B cell (primary cell): ENCODE data around the gene SEMA4G. TPM values are rescaled to one million over a fixed set of nuclear protein-coding genes. Genes with fewer than 3 reads are reported as not detected.
A peak's percentile ranks its signal among the peaks of the same experiment; 100 is the strongest.

ENCODE experiments used
- ATAC-seq: fragments of 200-7000 bp; cut with Tn5 transposase; one replicate; pipeline ENCODE4 v1.10.0; 2021; ENCODE audit warnings: low read depth, mild to moderate bottlenecking, moderate number of reproducible peaks, moderate library complexity
- CTCF ChIA-PET: fragments of 350-600 bp; sonication (Branson Sonifier 250); formaldehyde crosslinking; loops from one replicate; lab custom pipeline; 2021; ENCODE audit warnings: antibody characterized with exemption, inconsistent platforms; lab: Charles Lee
- POLR2A ChIA-PET: fragments of 350-600 bp; sonication (Branson Sonifier 250); formaldehyde crosslinking; loops from one replicate; lab custom pipeline; 2021; ENCODE audit warnings: antibody characterized with exemption; lab: Charles Lee
- DNase-seq: peaks from one replicate; pipeline ENCODE4 v3.0.0; 2013
- H2AFZ ChIP-seq: 2 replicates; pipeline ENCODE4 v1.6.1; 2012; ENCODE audit warnings: mild to moderate bottlenecking, low read depth, low read length; ENCODE audit not compliant: insufficient read depth, poor library complexity, severe bottlenecking
- H3K27ac ChIP-seq, 2 donors: 1 replicate in 1 of 2; 2 replicates in 1 of 2; pipeline ENCODE4 v1.5.1; 2012 to 2013; ENCODE audit warnings: low read length in 2 of 2, mild to moderate bottlenecking in 2 of 2, moderate library complexity in 1 of 2
- H3K27me3 ChIP-seq, 4 experiments: fragments of 200-600 bp in 1 of 4; sonication (generic) in 1 of 4; replicated peaks in 1 of 4; 1 replicate in 2 of 4; 2 replicates in 2 of 4; pipeline versions ENCODE4 v1.6.1 to v1.7.0; 2013 to 2016; ENCODE audit warnings: low read length in 3 of 4, mild to moderate bottlenecking in 2 of 4, mixed read lengths in 1 of 4, moderate library complexity in 1 of 4; ENCODE audit not compliant: insufficient read depth in 4 of 4, control insufficient read depth in 3 of 4; ENCODE audit errors: control extremely low read depth in 1 of 4
- H3K36me3 ChIP-seq, 2 experiments: replicated peaks in 1 of 2; 1 replicate in 1 of 2; 2 replicates in 1 of 2; pipeline versions ENCODE4 v1.6.1 to v1.7.1; 2013; ENCODE audit warnings: low read length in 1 of 2; ENCODE audit not compliant: insufficient read depth in 2 of 2, control insufficient read depth in 1 of 2; ENCODE audit errors: control extremely low read depth in 1 of 2, extremely low read depth in 1 of 2
- H3K4me1 ChIP-seq, 2 donors: fragments of 200-600 bp in 1 of 2; sonication (generic) in 1 of 2; 1 replicate in 1 of 2; 2 replicates in 1 of 2; pipeline versions ENCODE4 v1.5.1 to v1.6.1; 2013 to 2017; ENCODE audit warnings: low read length in 2 of 2; ENCODE audit not compliant: control insufficient read depth in 2 of 2, insufficient read depth in 2 of 2
- H3K4me2 ChIP-seq: replicated peaks from 2 replicates; pipeline ENCODE3; 2012; ENCODE audit warnings: mild to moderate bottlenecking, low read depth, low read length; ENCODE audit not compliant: poor library complexity, severe bottlenecking
- H3K4me3 ChIP-seq, 5 experiments: fragments of 200-600 bp in 1 of 5; sonication (generic) in 1 of 5; 1 replicate in 3 of 5; 2 replicates in 2 of 5; pipeline versions ENCODE4 v1.5.1 to v1.7.0; 2011 to 2016; ENCODE audit warnings: low read length in 4 of 5, mild to moderate bottlenecking in 4 of 5, low read depth in 2 of 5, control low read depth in 1 of 5, moderate library complexity in 1 of 5; ENCODE audit not compliant: insufficient read depth in 1 of 5; ENCODE audit errors: control extremely low read depth in 1 of 5, extremely low read depth in 1 of 5
- H3K79me2 ChIP-seq: fragments of 200-600 bp; sonication (generic); one replicate; pipeline ENCODE4 v1.6.0; 2016; ENCODE audit warnings: low read length; ENCODE audit not compliant: control insufficient read depth, insufficient read depth
- H3K9ac ChIP-seq: fragments of 200-600 bp; sonication (generic); 2 replicates; pipeline ENCODE4 v1.6.1; 2017; ENCODE audit warnings: mild to moderate bottlenecking, low read length, moderate library complexity
- H3K9me3 ChIP-seq, 3 donors: one replicate each; pipeline versions ENCODE4 v1.6.1 to v1.7.1; 2013; ENCODE audit warnings: low read length in 2 of 3; ENCODE audit not compliant: control insufficient read depth in 2 of 3, insufficient read depth in 1 of 3; ENCODE audit errors: control extremely low read depth in 1 of 3
- H4K20me1 ChIP-seq: 2 replicates; pipeline ENCODE4 v1.6.0; 2012; ENCODE audit warnings: mild to moderate bottlenecking, low read length; ENCODE audit not compliant: insufficient read depth, control insufficient read depth, poor library complexity, severe bottlenecking
- H3K27ac Mint-ChIP-seq: one replicate; pipeline ENCODE4 v1.8.0; 2021; ENCODE audit warnings: mixed read lengths
- H3K27me3 Mint-ChIP-seq: one replicate; pipeline ENCODE4 v1.8.0; 2021; ENCODE audit warnings: mixed read lengths
- H3K4me1 Mint-ChIP-seq: one replicate; pipeline ENCODE4 v1.8.0; 2021; ENCODE audit warnings: mixed read lengths
- H3K4me3 Mint-ChIP-seq: one replicate; pipeline ENCODE4 v1.8.0; 2021; ENCODE audit warnings: mixed read lengths
- H3K9me3 Mint-ChIP-seq: one replicate; pipeline ENCODE4 v1.8.0; 2022; ENCODE audit warnings: mixed read lengths; ENCODE audit not compliant: insufficient read depth
- EZH2 ChIP-seq: IDR thresholded peaks from 2 replicates; pipeline ENCODE4 v1.6.1; 2012; ENCODE audit warnings: borderline replicate concordance, low read depth, mild to moderate bottlenecking, moderate library complexity, low read length; ENCODE audit not compliant: insufficient read depth, poor library complexity, severe bottlenecking
- WGBS: methylation state at CpG from one replicate; pipeline ENCODE4 v1.1.5; 2013; ENCODE audit warnings: missing lambda C conversion rate; ENCODE audit not compliant: insufficient coverage; 5-methylcytosine and 5-hydroxymethylcytosine counted together
- intact Hi-C: fragments of 100-400 bp; cut with micrococcal nuclease; formaldehyde crosslinking; loops from one replicate; pipeline ENCODE4 v1.10.0; 2022
- polyA plus RNA-seq: library from polyadenylated mRNA; depleted of rRNA; stranded (reverse); fragments of >200 nt; gene quantifications from 2 replicates; pipeline ENCODE4 v1.2.3, GENCODE V29; 2012
- total RNA-seq, 2 donors: library from RNA; stranded (reverse); fragments of 120-200 nt in 1 of 2; gene quantifications; 1 replicate in 1 of 2; 2 replicates in 1 of 2; pipeline versions ENCODE4 v1.2.3 to v1.2.4, GENCODE V29; 2013 to 2022
- TF ChIP-seq, protein P1 (sequence below): fragments of 200-600 bp; IDR thresholded peaks from one replicate; pipeline ENCODE4 v1.8.0; 2022; ENCODE audit warnings: antibody characterized with exemption, mild to moderate bottlenecking

The SEMA4G gene
- total and polyA plus RNA-seq, 2 donors (not counting 1 experiment from before 2014, with no cell fraction given): 0.84 to 0.96 TPM

DNA sequence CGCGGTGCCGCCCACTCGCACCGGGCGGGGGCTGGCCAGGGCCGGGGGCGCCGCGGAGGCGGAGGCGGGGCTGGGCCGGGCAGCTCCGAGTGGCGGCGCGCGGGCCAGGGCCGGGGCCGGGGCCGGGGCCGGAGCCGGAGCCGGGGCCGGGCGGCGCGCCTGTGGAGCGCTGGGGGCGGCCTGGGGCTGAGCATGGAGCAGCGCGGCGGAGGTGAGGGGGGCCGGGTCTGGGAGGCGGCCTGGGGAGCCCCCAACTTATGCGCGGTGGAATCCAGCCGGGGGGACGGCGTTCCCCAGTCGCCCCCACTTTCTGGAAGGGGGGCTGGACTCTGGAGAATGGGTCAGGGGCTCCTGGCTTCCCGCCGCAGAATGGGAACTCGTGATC, 30.4 kb downstream of the SEMA4G start, which contains the start of gene LZTS2:
LZTS2 (plus strand) TSS at position 67 of the 385 bp plus-strand sequence. CDS start 2,731 bp downstream, outside the sequence.
- peak within 1 kb of the TSS; percentile 95 for H3K4me3 Mint-ChIP-seq
- peaks cover 0 to 2% (median 0%) of the 10 kb centered on the region in 4 experiments for H3K27me3 ChIP-seq
- H3K4me2 ChIP-seq: peak within 1 kb of the TSS; percentile 95
- H3K9me3 Mint-ChIP-seq: no peaks in the 10 kb centered on the region
- H3K9ac ChIP-seq: peak within 1 kb of the TSS; percentile 81
- peak within 1 kb of the TSS; percentile 81 for H2AFZ ChIP-seq
- peaks cover 25% of the 10 kb centered on the region for H4K20me1 ChIP-seq
- H3K9me3 ChIP-seq: no peaks in the 10 kb centered on the region
- no peaks in the 10 kb centered on the region for H3K79me2 ChIP-seq
- 3% methylated on average over 43 of the region's 44 CpGs for WGBS
- H3K36me3 ChIP-seq: peaks cover 0 to 9% of the 10 kb centered on the region in 2 experiments
- DNase-seq: no peak
- CTCF ChIA-PET: interaction anchor here (0.7 to 8.4 kb wide), 8 partner anchors 8 to 30 kb away, joined by 3 to 70 read pairs (median 6); partner anchors contain the start of gene SEMA4G
- H3K4me1 Mint-ChIP-seq: peaks cover 29% of the 10 kb centered on the region
- H3K4me3 ChIP-seq: peak within 1 kb of the TSS; percentile 37 to 89 (median 86)
- H3K4me1 ChIP-seq: peaks cover 22 to 34% of the 10 kb centered on the region in 2 donors
- TF ChIP-seq EZH2: no peak
- TF ChIP-seq, protein P1, sequence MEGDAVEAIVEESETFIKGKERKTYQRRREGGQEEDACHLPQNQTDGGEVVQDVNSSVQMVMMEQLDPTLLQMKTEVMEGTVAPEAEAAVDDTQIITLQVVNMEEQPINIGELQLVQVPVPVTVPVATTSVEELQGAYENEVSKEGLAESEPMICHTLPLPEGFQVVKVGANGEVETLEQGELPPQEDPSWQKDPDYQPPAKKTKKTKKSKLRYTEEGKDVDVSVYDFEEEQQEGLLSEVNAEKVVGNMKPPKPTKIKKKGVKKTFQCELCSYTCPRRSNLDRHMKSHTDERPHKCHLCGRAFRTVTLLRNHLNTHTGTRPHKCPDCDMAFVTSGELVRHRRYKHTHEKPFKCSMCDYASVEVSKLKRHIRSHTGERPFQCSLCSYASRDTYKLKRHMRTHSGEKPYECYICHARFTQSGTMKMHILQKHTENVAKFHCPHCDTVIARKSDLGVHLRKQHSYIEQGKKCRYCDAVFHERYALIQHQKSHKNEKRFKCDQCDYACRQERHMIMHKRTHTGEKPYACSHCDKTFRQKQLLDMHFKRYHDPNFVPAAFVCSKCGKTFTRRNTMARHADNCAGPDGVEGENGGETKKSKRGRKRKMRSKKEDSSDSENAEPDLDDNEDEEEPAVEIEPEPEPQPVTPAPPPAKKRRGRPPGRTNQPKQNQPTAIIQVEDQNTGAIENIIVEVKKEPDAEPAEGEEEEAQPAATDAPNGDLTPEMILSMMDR: no peak
- intact Hi-C loops: loop anchor here (1.0 to 5.0 kb wide), 4 partner anchors 14 to 1377 kb away; partner anchors contain the start of genes PDZD7, SFXN3 and SLC25A28
- peak within 1 kb of the TSS; percentile 96 for H3K27ac Mint-ChIP-seq
- POLR2A ChIA-PET: interaction anchor here (2.4 kb wide), 1 partner anchor 18 kb away, joined by 9 read pairs; no protein-coding TSS in a partner anchor
- H3K27me3 Mint-ChIP-seq: no peaks in the 10 kb centered on the region
- ATAC-seq: no peak
- H3K27ac ChIP-seq: peak within 1 kb of the TSS; percentile 84 to 87
